Stimulated activated CD8-positive, alpha-beta memory T cell treated with anti-CD3 and anti-CD28 coated beads, Interleukin-7, amount 100 ng/mL, for 48 hours (primary cell): Measurements from ENCODE around the gene FBXO39.
A peak's percentile ranks its signal among the peaks of the same experiment; 100 is the strongest.
"Not testable (repeated sequence)": the region's sequence is repeated elsewhere in the genome, so short reads cannot be mapped to it uniquely, and the experiment has no call there.

Source experiments
- DNase-seq, 2 donors: peaks; one replicate each; pipeline ENCODE4 v3.0.0-alpha.2; 2020; ENCODE audit warnings: low read depth in 1 of 2; ENCODE audit errors: extremely low read depth in 1 of 2

The FBXO39 gene

GRCh38 chr17:6775871-6776405 lies at the start of gene FBXO39:
TSS of gene FBXO39 (plus strand) at chr17:6776215. CDS start at chr17:6779869, 3,654 bp downstream.
- DNase-seq, result no peak

- DNase-seq, result no peak
These were observed 46.5 kb upstream of the FBXO39 start for GRCh38 chr17:6729531-6729930.

- DNase-seq, result not testable (repeated sequence)
These were observed 29.4 kb upstream of the FBXO39 start for GRCh38 chr17:6746665-6747064.

GRCh38 chr17:6748617-6749016 lies 27.4 kb upstream of the FBXO39 start:
- DNase-seq, result no peak

- no peak for DNase-seq
These were observed 26.5 kb upstream of the FBXO39 start for GRCh38 chr17:6749519-6749918.

GRCh38 chr17:6752068-6752909 lies 23.7 kb upstream of the FBXO39 start:
- no peak for DNase-seq

GRCh38 chr17:6753006-6753445 lies 23.0 kb upstream of the FBXO39 start:
- peak in 1 of 2 donors; percentile 30 for DNase-seq

GRCh38 chr17:6753546-6753945 lies 22.5 kb upstream of the FBXO39 start:
- DNase-seq, result no peak

- no peak for DNase-seq
These were observed 20.7 kb upstream of the FBXO39 start for GRCh38 chr17:6755281-6755680.

- DNase-seq, result no peak
These were observed 20.3 kb upstream of the FBXO39 start, which contains the start of gene XAF1 for GRCh38 chr17:6755731-6756184. TSS of gene XAF1 (plus strand) at chr17:6756046. CDS start at chr17:6756079, 33 bp downstream.

GRCh38 chr17:6756425-6757031 lies 19.5 kb upstream of the FBXO39 start:
- DNase-seq, result no peak

GRCh38 chr17:6757747-6758146 lies 18.3 kb upstream of the FBXO39 start:
- DNase-seq, result no peak

GRCh38 chr17:6761779-6762178 lies 14.2 kb upstream of the FBXO39 start:
- DNase-seq, result no peak

- DNase-seq, result no peak
These were observed 7.6 kb upstream of the FBXO39 start for GRCh38 chr17:6768447-6768846.

- no peak for DNase-seq
These were observed 4.0 kb upstream of the FBXO39 start for GRCh38 chr17:6772016-6772415.

GRCh38 chr17:6774906-6775305 lies 1.1 kb upstream of the FBXO39 start:
- DNase-seq, result not testable (repeated sequence)

GRCh38 chr17:6779411-6779810 lies 3.4 kb downstream of the FBXO39 start:
- DNase-seq, result no peak

- DNase-seq, result no peak
These were observed 4.0 kb downstream of the FBXO39 start for GRCh38 chr17:6780001-6780400.

- DNase-seq, result no peak
These were observed 4.9 kb downstream of the FBXO39 start for GRCh38 chr17:6780886-6781285.

- no peak for DNase-seq
These were observed 6.2 kb downstream of the FBXO39 start for GRCh38 chr17:6782244-6782643.

- DNase-seq, result no peak
These were observed 10.6 kb downstream of the FBXO39 start for GRCh38 chr17:6786618-6787017.
